GM23338 (cell line): ENCODE data around the gene IL1R1.

Experiments used
- CREB1 ChIP-seq: fragments of 250-450 bp; sonication (Bioruptor Pico); IDR thresholded peaks from 2 replicates; pipeline ENCODE4 v1.5.0; 2020; ENCODE audit warnings: low read depth, mild to moderate bottlenecking, moderate library complexity
- CTCF ChIP-seq, 2 experiments: fragments of 200-600 bp in 1 of 2; sonication (generic) in 1 of 2; conservative IDR thresholded peaks; 2 replicates each; pipeline versions ENCODE4 v1.5.1 to v1.6.1; 2016 to 2017; ENCODE audit warnings: antibody characterized with exemption in 2 of 2, low read depth in 2 of 2, mild to moderate bottlenecking in 2 of 2, moderate library complexity in 1 of 2
- EZH2 ChIP-seq: fragments of 200-600 bp; sonication (generic); IDR thresholded peaks from one replicate; pipeline ENCODE4 v1.8.0; 2017; ENCODE audit warnings: antibody characterized with exemption, mild to moderate bottlenecking, low read depth; ENCODE audit not compliant: unreplicated experiment
- EZH2phosphoT487 ChIP-seq: fragments of 200-600 bp; sonication (generic); IDR thresholded peaks from one replicate; pipeline ENCODE4 v1.8.1; 2018; ENCODE audit warnings: antibody characterized with exemption; ENCODE audit not compliant: unreplicated experiment
- JUNB ChIP-seq: IDR thresholded peaks from one replicate; pipeline ENCODE4 v1.6.1; 2016; ENCODE audit warnings: antibody characterized with exemption; ENCODE audit not compliant: unreplicated experiment
- NANOG ChIP-seq: IDR thresholded peaks from 2 replicates; pipeline ENCODE4 v1.6.1; 2016; ENCODE audit warnings: antibody characterized with exemption, borderline replicate concordance
- POLR2AphosphoS5 ChIP-seq: IDR thresholded peaks from 2 replicates; pipeline ENCODE4 v1.6.1; 2016; ENCODE audit warnings: antibody characterized with exemption, low read depth
- REST ChIP-seq: IDR thresholded peaks from one replicate; pipeline ENCODE4 v1.6.1; 2018; ENCODE audit warnings: antibody characterized with exemption; ENCODE audit not compliant: unreplicated experiment
- STAT1 ChIP-seq: IDR thresholded peaks from one replicate; pipeline ENCODE4 v1.6.1; 2016; ENCODE audit warnings: antibody characterized with exemption; ENCODE audit not compliant: unreplicated experiment
- ZNF114 ChIP-seq: fragments of 250-450 bp; sonication (Bioruptor Pico); IDR thresholded peaks from 2 replicates; pipeline ENCODE4 v1.5.0; 2020; ENCODE audit warnings: mild to moderate bottlenecking, moderate library complexity

- TF ChIP-seq CTCF (conservative IDR thresholded peaks at IDR 0.05; ENCODE audit: low read depth in 2 of 2): no peak
- TF ChIP-seq EZH2phosphoT487: no peak
- TF ChIP-seq POLR2AphosphoS5: no peak
- TF ChIP-seq ZNF114 (CRISPR knock-in tag): no peak
- TF ChIP-seq REST: no peak
- no peak for TF ChIP-seq JUNB
- no peak for TF ChIP-seq EZH2
- TF ChIP-seq CREB1 (CRISPR knock-in tag): no peak
- no peak for TF ChIP-seq STAT1
- no peak for TF ChIP-seq NANOG
Observed at GRCh38 chr2:102114290-102114721, 28.2 kb upstream of the IL1R1 start.
